ENCODE results near the gene SMURF1.

The SMURF1 gene

DNA sequence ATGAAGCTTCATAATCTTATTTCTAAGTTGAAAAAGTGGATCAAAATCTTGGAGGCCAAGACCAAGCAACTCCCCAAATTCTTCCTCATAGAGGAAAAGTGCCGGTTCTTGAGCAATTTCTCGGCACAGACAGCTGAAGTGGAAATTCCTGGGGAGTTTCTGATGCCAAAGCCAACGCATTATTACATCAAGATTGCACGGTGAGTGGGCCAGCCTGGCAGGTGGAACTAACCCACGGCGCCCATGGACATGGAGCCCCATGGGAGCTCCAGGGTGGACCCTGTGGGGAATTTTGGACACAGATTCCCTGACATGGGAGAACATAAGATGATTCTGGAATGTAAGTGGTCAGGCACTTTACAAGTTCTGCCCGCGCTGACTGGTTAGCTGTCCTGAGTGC lies 139.7 kb downstream of the SMURF1 start:
- DNase-seq (ENCODE audit: low read depth): peak; percentile 30

DNA sequence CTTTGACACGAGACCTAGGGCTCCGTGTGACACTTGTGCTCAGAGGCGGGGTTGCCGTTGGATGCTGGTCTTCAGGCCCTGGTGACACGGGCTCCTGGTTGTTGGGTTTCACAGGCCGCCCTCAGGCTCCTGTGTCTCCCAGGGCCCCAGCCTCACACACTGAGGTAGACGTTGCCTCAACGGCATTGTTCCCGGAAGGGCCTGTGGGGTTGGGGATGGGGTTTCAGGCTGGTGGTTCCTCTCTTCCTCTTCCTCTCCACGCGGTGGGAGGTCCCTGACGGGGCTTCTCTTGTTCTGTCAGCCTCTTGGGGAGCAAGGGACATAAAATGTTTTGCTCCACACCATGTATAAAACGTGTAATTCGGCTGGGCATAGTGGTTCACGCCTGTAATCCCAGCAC lies 140.5 kb downstream of the SMURF1 start:
- DNase-seq (ENCODE audit: low read depth): no peak

- DNase-seq (ENCODE audit: low read depth): no peak
Measured at GRCh38 chr7:99002827-99003212, 141.1 kb downstream of the SMURF1 start.

DNA sequence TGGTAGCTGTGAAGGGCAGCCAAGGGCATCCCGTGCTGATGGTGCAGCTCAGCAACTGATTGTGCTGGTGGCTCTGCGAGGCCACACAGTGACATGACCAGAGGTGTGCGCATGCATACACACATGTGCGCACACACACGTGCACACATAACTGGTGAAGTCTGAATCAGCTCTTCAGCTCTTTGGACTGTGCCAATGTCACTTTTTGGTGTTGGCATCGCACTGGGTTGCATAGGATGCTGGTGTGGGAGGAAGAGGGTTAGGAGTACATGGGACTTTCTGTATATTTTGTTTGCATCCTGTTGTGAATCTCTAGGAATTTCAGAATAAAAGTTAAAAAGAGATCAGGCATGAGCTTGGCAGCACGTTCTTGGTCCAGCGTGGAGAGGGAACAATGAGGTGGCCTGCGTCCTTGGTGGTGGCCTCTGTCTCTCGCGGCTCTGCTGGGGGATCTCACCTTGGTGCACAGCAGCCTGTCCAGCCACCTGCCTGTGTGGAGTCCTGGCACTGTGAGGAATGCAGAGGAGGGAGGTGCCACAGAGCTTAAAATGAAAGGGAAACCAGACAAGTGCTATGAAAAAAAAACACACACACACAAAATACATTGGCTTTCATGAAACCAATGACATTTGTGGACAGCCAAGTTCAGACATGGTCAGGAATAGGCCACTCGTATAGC lies 141.6 kb downstream of the SMURF1 start:
- no peak for DNase-seq (ENCODE audit: low read depth)

GRCh38 chr7:99001482-99002147 lies 142.3 kb downstream of the SMURF1 start:
- no peak for DNase-seq (ENCODE audit: low read depth)

- DNase-seq (ENCODE audit: low read depth): no peak
Measured at GRCh38 chr7:99000904-99001465, 142.9 kb downstream of the SMURF1 start.

- no peak for DNase-seq (ENCODE audit: low read depth)
Measured at GRCh38 chr7:99000196-99000903, 143.6 kb downstream of the SMURF1 start.

- no peak for DNase-seq (ENCODE audit: low read depth)
Measured at GRCh38 chr7:98998821-98999725, 144.8 kb downstream of the SMURF1 start.

- no peak for DNase-seq (ENCODE audit: low read depth)
Measured at GRCh38 chr7:98997846-98998245, 146.1 kb downstream of the SMURF1 start.

GRCh38 chr7:98996150-98996552 lies 147.8 kb downstream of the SMURF1 start:
- no peak for DNase-seq (ENCODE audit: low read depth)

GRCh38 chr7:98995523-98996149 lies 148.3 kb downstream of the SMURF1 start:
- DNase-seq (ENCODE audit: low read depth): no peak

DNA sequence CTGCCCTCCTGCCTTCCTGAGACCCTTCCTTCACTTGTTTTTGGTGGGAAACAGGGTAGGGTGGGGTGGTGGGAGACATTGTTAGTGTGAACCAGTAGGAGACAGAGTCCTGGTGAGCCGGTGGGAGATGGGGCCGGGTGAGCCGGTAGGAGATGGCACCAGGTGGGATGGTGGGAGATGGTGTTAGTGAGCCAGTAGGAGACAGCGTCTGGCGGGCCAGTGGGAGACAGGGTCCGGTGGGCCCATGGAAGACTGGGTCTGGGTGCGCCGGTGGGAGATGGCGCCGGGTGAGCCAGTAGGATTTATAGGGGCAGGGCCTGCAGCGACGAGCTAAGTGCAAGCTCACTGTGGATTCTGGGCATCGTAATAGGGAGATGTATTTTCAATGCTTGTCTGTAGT lies 148.8 kb downstream of the SMURF1 start:
- no peak for DNase-seq (ENCODE audit: low read depth)

GRCh38 chr7:98994046-98994944 lies 149.6 kb downstream of the SMURF1 start:
- DNase-seq (ENCODE audit: low read depth): no peak

- no peak for DNase-seq (ENCODE audit: low read depth)
Measured at GRCh38 chr7:98993024-98993897, 150.6 kb downstream of the SMURF1 start.

DNA sequence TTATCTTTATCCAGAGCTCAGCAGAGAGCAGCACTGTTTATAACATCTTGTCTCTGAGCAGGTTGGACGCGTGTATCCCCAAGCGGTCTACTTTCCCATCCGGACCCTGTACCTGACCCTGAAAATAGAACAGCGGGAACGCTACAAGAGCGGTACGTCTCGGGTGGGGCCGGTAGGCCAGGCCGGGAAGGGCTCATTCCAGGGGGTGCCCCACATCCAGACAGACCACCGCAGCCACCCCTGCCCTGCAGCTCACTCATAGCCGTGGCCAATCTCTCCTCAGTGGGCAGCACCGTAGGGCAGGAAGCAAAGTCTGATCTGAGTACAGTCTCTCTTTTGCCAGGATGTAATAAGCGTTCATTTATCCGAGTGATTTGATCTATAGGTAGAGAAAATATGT lies 151.8 kb downstream of the SMURF1 start:
- DNase-seq (ENCODE audit: low read depth): no peak

GRCh38 chr7:98991141-98991540 lies 152.8 kb downstream of the SMURF1 start:
- no peak for DNase-seq (ENCODE audit: low read depth)

- no peak for DNase-seq (ENCODE audit: low read depth)
Measured at GRCh38 chr7:98990356-98990755, 153.6 kb downstream of the SMURF1 start.

- no peak for DNase-seq (ENCODE audit: low read depth)
Measured at GRCh38 chr7:98988641-98989040, 155.3 kb downstream of the SMURF1 start.

GRCh38 chr7:98985945-98986344 lies 158.0 kb downstream of the SMURF1 start:
- DNase-seq (ENCODE audit: low read depth): no peak
